GM12875 (cell line): ENCODE measurements around the gene IQCN.

Experiments used
- H3K4me3 ChIP-seq: one replicate; pipeline ENCODE4 v1.5.1; 2011; ENCODE audit warnings: low read depth, low read length, control low read depth
- TF ChIP-seq, protein P1 (sequence below): IDR thresholded peaks from 2 replicates; pipeline ENCODE4 v1.5.1; 2011; ENCODE audit warnings: low read depth, mild to moderate bottlenecking, control low read depth, inconsistent platforms, low read length, moderate library complexity, borderline replicate concordance; ENCODE audit not compliant: insufficient read depth

Gene IQCN

DNA sequence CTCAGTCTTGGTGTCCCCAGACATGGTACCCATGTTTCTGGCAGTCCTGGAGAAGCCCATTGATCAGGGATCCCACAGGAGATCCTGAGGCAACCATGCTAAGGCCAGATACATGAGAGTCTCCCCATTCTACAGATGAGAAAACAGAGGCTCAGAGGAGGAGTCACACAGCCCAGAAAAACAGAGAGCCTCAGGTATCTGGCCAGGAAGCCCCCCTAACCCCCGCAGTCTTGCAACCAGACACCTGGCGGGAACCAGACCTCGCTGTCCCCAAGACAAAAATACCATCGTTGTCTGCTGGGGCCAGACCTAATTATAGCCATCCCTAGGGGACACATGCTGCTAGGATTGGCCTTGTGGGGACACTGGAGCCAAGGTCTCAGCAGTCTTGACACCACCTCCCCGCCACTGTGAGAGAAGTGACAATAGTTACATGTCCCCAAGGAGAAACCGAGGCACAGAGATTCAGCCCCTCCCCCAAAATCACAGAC, 46.4 kb downstream of the IQCN start:
- TF ChIP-seq, protein P1, sequence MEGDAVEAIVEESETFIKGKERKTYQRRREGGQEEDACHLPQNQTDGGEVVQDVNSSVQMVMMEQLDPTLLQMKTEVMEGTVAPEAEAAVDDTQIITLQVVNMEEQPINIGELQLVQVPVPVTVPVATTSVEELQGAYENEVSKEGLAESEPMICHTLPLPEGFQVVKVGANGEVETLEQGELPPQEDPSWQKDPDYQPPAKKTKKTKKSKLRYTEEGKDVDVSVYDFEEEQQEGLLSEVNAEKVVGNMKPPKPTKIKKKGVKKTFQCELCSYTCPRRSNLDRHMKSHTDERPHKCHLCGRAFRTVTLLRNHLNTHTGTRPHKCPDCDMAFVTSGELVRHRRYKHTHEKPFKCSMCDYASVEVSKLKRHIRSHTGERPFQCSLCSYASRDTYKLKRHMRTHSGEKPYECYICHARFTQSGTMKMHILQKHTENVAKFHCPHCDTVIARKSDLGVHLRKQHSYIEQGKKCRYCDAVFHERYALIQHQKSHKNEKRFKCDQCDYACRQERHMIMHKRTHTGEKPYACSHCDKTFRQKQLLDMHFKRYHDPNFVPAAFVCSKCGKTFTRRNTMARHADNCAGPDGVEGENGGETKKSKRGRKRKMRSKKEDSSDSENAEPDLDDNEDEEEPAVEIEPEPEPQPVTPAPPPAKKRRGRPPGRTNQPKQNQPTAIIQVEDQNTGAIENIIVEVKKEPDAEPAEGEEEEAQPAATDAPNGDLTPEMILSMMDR = no peak

DNA sequence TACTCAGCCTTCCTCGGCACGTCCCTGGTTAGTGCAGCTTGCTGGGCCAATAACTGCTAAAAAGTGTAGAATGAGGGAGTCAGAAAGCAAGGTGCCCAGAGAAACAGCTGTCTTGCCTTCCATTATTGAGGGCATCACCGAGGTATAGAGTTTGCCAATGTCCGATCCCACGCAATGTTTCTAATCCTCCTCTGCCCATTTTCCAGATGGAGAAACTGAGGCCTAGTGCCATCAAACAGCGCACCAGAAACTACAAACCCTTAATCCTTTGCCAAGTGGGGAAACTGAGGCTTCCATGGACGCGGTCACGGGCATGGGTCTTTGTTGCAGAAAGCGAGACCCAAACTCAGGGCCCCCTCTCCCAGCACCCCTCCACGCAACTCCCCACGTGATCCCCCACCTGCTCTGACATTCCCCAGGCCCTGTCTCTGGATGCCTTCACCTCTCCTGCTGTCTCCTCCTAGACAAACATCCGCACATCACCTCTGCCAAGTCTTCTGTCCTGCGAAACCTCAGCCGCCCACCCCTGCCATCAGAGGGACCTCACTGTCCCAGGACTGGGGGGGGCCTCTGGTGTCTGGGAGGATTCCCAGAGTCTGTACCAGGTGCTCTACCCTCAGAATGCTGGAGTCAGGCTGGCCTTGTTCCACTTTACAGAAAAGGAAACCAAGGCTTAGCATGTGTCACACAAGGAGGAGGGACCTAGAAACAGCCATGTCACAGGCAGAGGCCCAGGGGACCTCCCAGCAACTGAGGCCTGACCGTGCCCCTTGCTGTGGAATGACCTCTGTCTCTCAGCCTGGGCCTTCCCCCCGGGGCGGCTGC, 47.1 kb downstream of the IQCN start:
- TF ChIP-seq, protein P1 = no peak
- H3K4me3 ChIP-seq = no peak overlapping the region

More for the DNA sequence above, 46.4 kb downstream of the IQCN start:
- H3K4me3 ChIP-seq = no peak overlapping the region

DNA sequence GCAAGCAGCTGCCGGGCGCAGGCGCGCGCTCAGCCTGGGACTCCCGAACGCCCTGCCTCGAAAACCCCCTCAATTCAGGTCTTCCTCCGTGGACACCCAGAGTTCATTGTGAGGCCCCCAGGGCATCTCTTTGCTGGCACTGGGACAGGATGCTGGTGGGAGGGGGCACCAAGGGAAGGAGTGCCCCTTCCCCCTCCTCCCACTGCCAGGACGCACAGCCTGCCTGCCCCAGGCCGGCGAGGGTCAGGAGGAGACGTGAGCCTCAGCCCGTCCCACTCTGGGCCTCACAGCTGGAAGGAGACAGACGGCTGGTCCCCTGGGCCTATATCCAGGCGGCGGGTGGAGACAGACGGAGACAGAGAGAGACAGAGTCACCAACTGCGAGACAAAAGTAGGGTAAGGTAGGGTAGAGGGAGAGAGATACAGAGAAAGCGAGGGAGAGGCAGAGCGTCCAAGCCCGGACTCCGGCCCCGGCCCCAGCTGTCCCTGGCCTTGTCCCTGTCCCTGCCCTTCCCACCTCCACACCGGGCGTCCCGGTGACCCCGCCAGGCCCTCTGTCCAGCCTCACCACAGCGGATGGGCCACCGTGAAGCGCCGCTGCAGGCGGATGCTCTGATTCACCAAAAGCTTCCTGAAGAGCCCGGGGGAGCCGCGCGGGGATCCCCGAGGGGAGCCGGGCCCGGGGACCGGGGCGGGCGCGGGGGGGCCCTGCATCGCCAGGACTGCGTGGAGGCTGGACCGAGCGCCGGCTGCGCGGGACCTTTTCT, 48.4 kb downstream of the IQCN start, which contains the start of gene PDE4C:
Gene PDE4C (minus strand): TSS at position 737 of the 767 bp plus-strand sequence. CDS start 23 bp downstream, at position 714.
- no peak within 1 kb of the TSS for H3K4me3 ChIP-seq
- TF ChIP-seq, protein P1 = no peak

DNA sequence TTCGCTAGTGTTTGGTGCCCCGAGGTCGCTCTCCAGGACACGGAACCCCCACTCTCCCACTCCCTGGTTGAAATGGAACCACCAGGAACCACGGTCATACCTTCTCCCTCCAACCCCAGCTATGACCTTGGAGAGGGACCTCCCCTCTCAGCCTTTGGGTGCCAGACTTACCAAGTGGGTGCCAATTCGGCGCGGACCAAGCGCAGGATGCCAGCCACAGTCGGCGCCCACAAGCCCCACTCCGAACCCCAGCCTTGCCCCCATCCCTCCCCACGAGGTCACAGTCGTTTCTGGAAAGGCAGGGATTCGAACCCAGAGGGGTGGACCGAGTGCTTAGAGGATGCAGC, 48.9 kb downstream of the IQCN start:
- TF ChIP-seq, protein P1 = no peak
- H3K4me3 ChIP-seq = no peak overlapping the region

DNA sequence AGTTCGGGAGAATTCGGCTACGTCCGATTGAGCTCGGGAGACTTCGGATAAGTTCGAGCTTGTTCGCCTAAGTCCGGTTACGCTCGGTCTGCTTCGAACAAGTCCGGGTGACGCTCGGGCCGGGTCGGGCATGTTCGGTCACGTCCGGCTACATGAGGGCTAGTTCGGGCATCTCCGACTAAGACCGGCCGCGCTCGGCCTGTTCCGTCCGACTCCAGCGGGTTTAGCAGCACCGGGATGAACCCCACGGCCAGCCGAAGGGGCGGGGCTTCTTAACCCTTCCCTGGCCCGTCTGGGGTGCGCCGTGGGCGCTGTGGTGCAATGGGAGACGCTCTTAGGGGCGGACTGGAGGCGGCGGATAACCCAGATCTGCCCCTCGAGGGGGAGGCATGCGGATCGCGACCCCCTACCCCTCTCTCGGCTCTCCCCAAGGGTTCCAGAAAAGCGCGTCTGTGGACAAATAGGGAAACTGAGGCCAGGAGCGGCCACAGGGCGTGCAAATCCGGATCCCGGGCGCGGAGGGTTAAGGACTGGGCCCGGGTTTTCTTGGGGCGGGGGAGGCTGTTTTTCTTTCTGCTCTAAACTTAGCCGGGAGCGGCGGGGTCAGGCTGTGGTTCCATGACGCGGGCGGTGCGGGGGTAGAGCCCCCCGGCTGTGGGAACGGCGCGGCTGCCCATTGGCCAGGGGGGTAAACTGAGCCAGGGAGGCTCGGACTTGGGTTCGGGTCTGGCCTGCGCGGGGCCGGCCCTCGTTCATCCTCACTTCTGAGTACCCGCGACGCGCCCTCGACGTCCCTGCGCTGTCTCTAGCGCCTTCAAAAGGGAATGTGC, 49.5 kb downstream of the IQCN start:
- TF ChIP-seq, protein P1 = no peak
- peak overlapping the region; percentile 55 for H3K4me3 ChIP-seq

DNA sequence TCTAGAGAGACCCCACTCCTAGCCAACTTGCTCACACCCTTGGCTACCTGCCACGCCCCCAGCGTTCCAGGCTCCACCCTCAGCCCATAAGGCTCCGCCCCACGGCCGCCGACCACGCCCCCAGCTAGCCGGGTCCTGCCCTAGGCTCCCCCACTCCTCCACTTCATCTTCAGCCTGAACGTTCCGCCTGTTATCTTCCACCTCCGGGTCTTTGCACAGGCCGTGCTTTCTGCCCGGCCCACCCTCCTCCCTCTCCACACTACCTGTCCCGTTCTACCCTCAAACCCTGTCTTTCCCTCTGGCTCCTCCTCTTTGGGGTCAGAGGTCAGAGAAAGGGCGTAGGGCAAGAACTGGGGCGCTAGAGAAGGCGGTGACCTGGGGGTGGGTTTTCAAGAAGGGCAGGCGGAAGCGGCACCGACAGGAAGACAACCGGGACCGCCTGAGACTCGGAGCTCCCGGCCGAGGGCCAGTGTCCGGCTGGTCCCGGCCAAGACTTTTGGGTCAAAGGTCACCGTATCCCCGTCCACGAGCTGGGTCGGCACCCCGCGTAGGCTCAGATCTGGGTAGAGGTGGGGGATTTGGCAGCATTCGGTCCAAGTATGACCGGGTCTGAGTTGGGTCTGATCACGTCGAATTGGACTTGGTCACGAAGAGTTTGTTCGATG, 50.3 kb downstream of the IQCN start:
- TF ChIP-seq, protein P1 = no peak
- H3K4me3 ChIP-seq = peak overlapping the region; percentile 55
